ENCODE data around the gene MPC1. TPM values are rescaled to one million over a fixed set of nuclear protein-coding genes. Genes with fewer than 3 reads are reported as not detected.

Gene MPC1
- total RNA-seq, 1 donor = 33.8 TPM

GRCh38 chr6:166325383-166326042 is 57.2 kb downstream of the MPC1 start:
- no peak overlapping the region for H3K4me3 ChIP-seq (ENCODE audit: low read depth, low read length)
- no peak for DNase-seq (ENCODE audit: low read depth)
- no peak for TF ChIP-seq CTCF (IDR thresholded peaks at IDR 0.05; ENCODE audit: insufficient read depth, low read length)

GRCh38 chr6:166323395-166323794 is 59.3 kb downstream of the MPC1 start:
- no peak for TF ChIP-seq CTCF (IDR thresholded peaks at IDR 0.05; ENCODE audit: insufficient read depth, low read length)
- H3K4me3 ChIP-seq (ENCODE audit: low read depth, low read length) = no peak overlapping the region
- DNase-seq (ENCODE audit: low read depth) = no peak

GRCh38 chr6:166318649-166319600 is 63.8 kb downstream of the MPC1 start:
- no peak for TF ChIP-seq CTCF (IDR thresholded peaks at IDR 0.05; ENCODE audit: insufficient read depth, low read length)
- no peak for DNase-seq (ENCODE audit: low read depth)
- no peak overlapping the region for H3K4me3 ChIP-seq (ENCODE audit: low read depth, low read length)

GRCh38 chr6:166318227-166318626 is 64.5 kb downstream of the MPC1 start:
- no peak overlapping the region for H3K4me3 ChIP-seq (ENCODE audit: low read depth, low read length)
- DNase-seq (ENCODE audit: low read depth) = no peak
- TF ChIP-seq CTCF (IDR thresholded peaks at IDR 0.05; ENCODE audit: insufficient read depth, low read length) = no peak

- no peak overlapping the region for H3K4me3 ChIP-seq (ENCODE audit: low read depth, low read length)
- DNase-seq (ENCODE audit: low read depth) = no peak
- no peak for TF ChIP-seq CTCF (IDR thresholded peaks at IDR 0.05; ENCODE audit: insufficient read depth, low read length)
Observed at GRCh38 chr6:166317261-166318212, 65.2 kb downstream of the MPC1 start.

- TF ChIP-seq CTCF (IDR thresholded peaks at IDR 0.05; ENCODE audit: insufficient read depth, low read length) = no peak
- H3K4me3 ChIP-seq (ENCODE audit: low read depth, low read length) = no peak overlapping the region
- no peak for DNase-seq (ENCODE audit: low read depth)
Observed at GRCh38 chr6:166315436-166315835, 67.3 kb downstream of the MPC1 start.
